ENCODE results near the gene RABGAP1L. TPM values are rescaled to one million over a fixed set of nuclear protein-coding genes. Genes with fewer than 3 reads are reported as not detected.

The RABGAP1L gene
- total RNA-seq, 4 donors from 2014 or later, result 42.4 to 74.5 (median 49.1) TPM

DNA sequence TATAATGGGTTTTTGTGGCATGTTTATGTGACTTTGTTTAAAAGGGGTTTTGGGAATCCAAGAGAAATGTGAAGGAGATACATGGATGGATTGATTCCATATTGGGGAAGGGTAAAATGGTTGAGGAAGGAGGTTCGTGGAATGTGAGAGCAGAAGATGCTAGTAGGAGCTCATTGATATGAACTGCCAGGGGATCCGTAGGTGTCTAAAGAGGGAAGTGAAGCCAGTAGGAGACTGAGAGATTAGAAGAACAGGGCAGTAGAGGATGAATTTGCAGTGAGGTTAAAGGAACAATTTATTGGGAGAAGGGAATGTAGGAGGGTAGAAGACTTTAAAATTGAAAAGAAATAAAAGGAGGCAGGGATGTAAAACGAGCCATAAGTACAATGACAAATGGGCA is 541.0 kb downstream of the RABGAP1L start:
- H3K4me3 ChIP-seq, result no peak overlapping the region
- no peaks in the 10 kb centered on the region for H3K4me1 ChIP-seq
- WGBS, 2 donors, result 74 to 78% methylated on average over 3 of the region's 3 CpGs
- TF ChIP-seq POLR2A (IDR thresholded peaks at IDR 0.05), result no peak
- TF ChIP-seq, protein P1, sequence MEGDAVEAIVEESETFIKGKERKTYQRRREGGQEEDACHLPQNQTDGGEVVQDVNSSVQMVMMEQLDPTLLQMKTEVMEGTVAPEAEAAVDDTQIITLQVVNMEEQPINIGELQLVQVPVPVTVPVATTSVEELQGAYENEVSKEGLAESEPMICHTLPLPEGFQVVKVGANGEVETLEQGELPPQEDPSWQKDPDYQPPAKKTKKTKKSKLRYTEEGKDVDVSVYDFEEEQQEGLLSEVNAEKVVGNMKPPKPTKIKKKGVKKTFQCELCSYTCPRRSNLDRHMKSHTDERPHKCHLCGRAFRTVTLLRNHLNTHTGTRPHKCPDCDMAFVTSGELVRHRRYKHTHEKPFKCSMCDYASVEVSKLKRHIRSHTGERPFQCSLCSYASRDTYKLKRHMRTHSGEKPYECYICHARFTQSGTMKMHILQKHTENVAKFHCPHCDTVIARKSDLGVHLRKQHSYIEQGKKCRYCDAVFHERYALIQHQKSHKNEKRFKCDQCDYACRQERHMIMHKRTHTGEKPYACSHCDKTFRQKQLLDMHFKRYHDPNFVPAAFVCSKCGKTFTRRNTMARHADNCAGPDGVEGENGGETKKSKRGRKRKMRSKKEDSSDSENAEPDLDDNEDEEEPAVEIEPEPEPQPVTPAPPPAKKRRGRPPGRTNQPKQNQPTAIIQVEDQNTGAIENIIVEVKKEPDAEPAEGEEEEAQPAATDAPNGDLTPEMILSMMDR (IDR thresholded peaks at IDR 0.05), result no peak
- TF ChIP-seq EP300 (IDR thresholded peaks at IDR 0.05), result no peak
- DNase-seq (ENCODE audit: low spot score in 2 of 2), result no peak
- no peaks in the 10 kb centered on the region for H3K9me3 ChIP-seq
- no peaks in the 10 kb centered on the region for H3K27me3 ChIP-seq
- H3K27ac ChIP-seq, result no peak overlapping the region
- H3K36me3 ChIP-seq, result no peaks in the 10 kb centered on the region

DNA sequence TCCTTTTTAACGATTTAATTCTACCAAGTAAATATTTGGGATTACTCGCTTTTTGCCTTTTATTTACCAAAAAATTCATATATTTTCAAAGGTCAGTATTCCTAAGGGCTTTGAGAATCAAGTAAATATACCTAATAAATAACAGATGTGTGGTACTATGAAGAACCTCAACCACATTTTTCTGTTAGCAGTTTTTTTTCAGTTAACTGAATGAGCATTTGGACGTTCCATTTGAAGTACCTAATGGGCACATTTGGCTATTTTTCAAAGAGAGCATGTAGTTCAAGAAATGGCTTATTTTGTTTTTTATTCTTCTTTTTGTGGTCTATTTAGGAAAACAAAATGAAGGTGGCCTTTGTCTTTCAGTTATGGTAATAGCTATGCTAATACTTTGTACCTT is 541.5 kb downstream of the RABGAP1L start:
- DNase-seq (ENCODE audit: low spot score in 2 of 2), result no peak
- Histone ChIP-seq H3K27me3 (no peaks in the 10 kb centered on the region), H3K27ac (no peak overlapping the region), H3K4me1 (no peaks in the 10 kb centered on the region), H3K36me3 (no peaks in the 10 kb centered on the region), H3K4me3 (no peak overlapping the region), H3K9me3 (no peaks in the 10 kb centered on the region)
- TF ChIP-seq POLR2A (IDR thresholded peaks at IDR 0.05) (no peak), EP300 (IDR thresholded peaks at IDR 0.05) (no peak)
- TF ChIP-seq, protein P1 (IDR thresholded peaks at IDR 0.05), result no peak
- 59 to 69% methylated on average over 3 of the region's 3 CpGs for WGBS, 2 donors

DNA sequence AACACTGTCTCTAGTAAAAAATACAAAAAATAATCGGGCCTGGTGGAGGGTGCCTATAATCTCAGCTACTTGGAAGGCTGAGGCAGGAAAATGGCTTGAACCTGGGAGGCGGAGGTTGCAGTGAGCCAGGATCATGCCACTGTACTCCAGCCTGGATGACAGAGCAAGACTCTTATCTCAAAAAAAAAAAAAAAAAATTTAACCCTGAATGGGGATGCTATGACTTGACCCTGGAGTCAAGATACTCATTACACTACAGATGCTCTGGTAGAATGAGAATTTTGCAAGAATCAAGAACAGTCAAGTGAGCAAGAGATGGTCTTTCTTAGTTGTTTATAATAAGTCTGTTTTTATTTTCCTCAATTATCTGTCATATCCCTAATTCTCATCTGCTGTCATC is 542.2 kb downstream of the RABGAP1L start:
- H3K27me3 ChIP-seq, result no peaks in the 10 kb centered on the region
- H3K9me3 ChIP-seq, result no peaks in the 10 kb centered on the region
- no peak for DNase-seq (ENCODE audit: low spot score in 2 of 2)
- no peak overlapping the region for H3K27ac ChIP-seq
- no peaks in the 10 kb centered on the region for H3K36me3 ChIP-seq
- no peak overlapping the region for H3K4me3 ChIP-seq
- TF ChIP-seq POLR2A (IDR thresholded peaks at IDR 0.05) (no peak), EP300 (IDR thresholded peaks at IDR 0.05) (no peak)
- TF ChIP-seq, protein P1 (IDR thresholded peaks at IDR 0.05), result no peak
- 94 to 98% methylated on average over 2 of the region's 2 CpGs for WGBS, 2 donors
- no peaks in the 10 kb centered on the region for H3K4me1 ChIP-seq

DNA sequence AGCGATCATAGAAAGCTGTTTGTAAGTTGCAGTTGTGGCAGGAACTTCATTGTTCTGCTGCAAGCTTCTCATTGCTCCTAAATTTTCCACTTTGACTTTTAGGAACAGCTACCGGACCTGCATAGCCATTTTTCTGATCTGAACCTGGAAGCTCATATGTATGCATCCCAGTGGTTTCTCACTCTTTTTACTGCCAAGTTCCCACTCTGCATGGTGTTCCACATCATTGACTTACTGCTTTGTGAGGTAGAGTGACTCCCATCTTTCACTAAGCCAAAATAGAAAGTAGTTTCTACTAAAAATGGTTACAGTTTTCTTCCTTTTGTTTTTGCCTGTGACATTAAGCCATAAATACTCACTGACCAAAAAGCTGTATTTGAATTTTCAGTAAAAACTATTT is 542.7 kb downstream of the RABGAP1L start:
- H3K36me3 ChIP-seq, result no peaks in the 10 kb centered on the region
- no peak overlapping the region for H3K27ac ChIP-seq
- no peak for DNase-seq (ENCODE audit: low spot score in 2 of 2)
- no peak for TF ChIP-seq EP300 (IDR thresholded peaks at IDR 0.05)
- no peak for TF ChIP-seq POLR2A (IDR thresholded peaks at IDR 0.05)
- TF ChIP-seq, protein P1 (IDR thresholded peaks at IDR 0.05), result no peak
- H3K4me3 ChIP-seq, result no peak overlapping the region
- no peaks in the 10 kb centered on the region for H3K9me3 ChIP-seq
- H3K4me1 ChIP-seq, result no peaks in the 10 kb centered on the region
- no peaks in the 10 kb centered on the region for H3K27me3 ChIP-seq
- WGBS, 2 donors, result 76 to 88% methylated on average over 2 of the region's 2 CpGs

DNA sequence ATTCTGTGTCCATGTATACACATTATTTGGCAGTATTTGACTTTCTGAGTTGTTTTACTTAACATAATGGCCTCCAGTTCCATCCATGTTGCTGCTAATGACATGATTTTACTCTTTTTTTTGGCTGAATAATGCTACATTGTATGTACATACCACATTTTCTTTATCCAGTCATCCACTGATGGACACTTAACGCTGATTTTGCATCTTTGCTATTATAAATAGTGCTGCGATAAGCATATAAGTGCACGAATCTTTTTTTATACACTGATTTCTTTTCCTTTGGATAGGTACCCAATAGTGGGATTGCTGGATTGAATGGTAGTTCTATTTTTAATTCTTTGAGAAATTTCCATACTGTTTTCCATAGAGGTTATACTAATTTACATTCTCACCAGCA is 544.0 kb downstream of the RABGAP1L start:
- Histone ChIP-seq H3K36me3 (peaks cover 0 to 2% (median 0%) of the 10 kb centered on the region in 3 donors), H3K27ac (no peak overlapping the region), H3K9me3 (no peaks in the 10 kb centered on the region), H3K4me1 (no peaks in the 10 kb centered on the region), H3K4me3 (no peak overlapping the region), H3K27me3 (no peaks in the 10 kb centered on the region)
- WGBS, 2 donors, result 89% methylated on average over 3 of the region's 3 CpGs
- no peak for DNase-seq (ENCODE audit: low spot score in 2 of 2)
- TF ChIP-seq POLR2A (IDR thresholded peaks at IDR 0.05) (no peak), EP300 (IDR thresholded peaks at IDR 0.05) (no peak)
- TF ChIP-seq, protein P1 (IDR thresholded peaks at IDR 0.05), result no peak
